Right lobe of liver (tissue), 4 donors: Measurements from ENCODE around the gene SYT14.

Experiments used
- CTCF ChIP-seq, 4 donors: fragments of 200-600 bp in 3 of 4; fragments of 450-650 bp in 1 of 4; IDR thresholded peaks; one replicate each; pipeline versions ENCODE4 v1.5.1 to v1.8.0; 2016 to 2022; ENCODE audit warnings: antibody characterized with exemption in 4 of 4, mild to moderate bottlenecking in 2 of 4
- POLR2A ChIP-seq: fragments of 450-650 bp; IDR thresholded peaks from one replicate; pipeline ENCODE4 v1.6.1; 2017; ENCODE audit warnings: antibody characterized with exemption, mild to moderate bottlenecking
- donor health status: DM: no; HTN: no; CAD: no.
- donor health status: DM: no; HTN: no; CAD: no.
- donor health status: DM: no; HTN: yes; CAD: no.

- no peak for TF ChIP-seq CTCF (IDR thresholded peaks at IDR 0.05)
- TF ChIP-seq POLR2A: no peak
Measured at GRCh38 chr1:210092366-210092765, 154.3 kb downstream of the SYT14 start.
